SK-N-SH (cell line): ENCODE measurements around the gene CRPPA. TPM values are rescaled to one million over a fixed set of nuclear protein-coding genes. Genes with fewer than 3 reads are reported as not detected.

Source experiments
- CTCF ChIA-PET: fragments of 300-600, 350-600 bp; formaldehyde crosslinking; extraction: SDS; loops from one replicate; lab custom pipeline; 2021; lab: Yijun Ruan, JAX
- POLR2A ChIA-PET: fragments of 350-600 bp; sonication (Branson Sonifier 250); formaldehyde crosslinking; extraction: SDS; loops from one replicate; lab custom pipeline; 2020; ENCODE audit warnings: antibody characterized with exemption, inconsistent platforms; lab: Yijun Ruan, JAX
- DNase-seq: peaks from one replicate; pipeline ENCODE4 v3.0.0; 2012
- H2AFZ ChIP-seq: fragments of 200-600 bp; sonication (generic); 2 replicates; pipeline ENCODE4 v1.8.1; 2016; ENCODE audit warnings: antibody characterized with exemption, mild to moderate bottlenecking, low read depth
- H3F3A ChIP-seq: fragments of 200-600 bp; sonication (generic); replicated peaks from 2 replicates; pipeline ENCODE3; 2016; ENCODE audit warnings: antibody characterized with exemption, mild to moderate bottlenecking; ENCODE audit not compliant: insufficient read depth
- H3K27ac ChIP-seq, 2 experiments: fragments of 200-500 bp in 1 of 2; fragments of 200-600 bp in 1 of 2; sonication (Bioruptor generic) in 1 of 2; sonication (generic), shearing (Covaris generic) in 1 of 2; 2 replicates each; pipeline versions ENCODE4 v1.5.1 to v1.6.1; 2014 to 2016; ENCODE audit warnings: low read depth in 2 of 2, inconsistent platforms in 1 of 2, low read length in 1 of 2, mild to moderate bottlenecking in 1 of 2, mixed read lengths in 1 of 2
- H3K27me3 ChIP-seq: fragments of 200-600 bp; sonication (generic), shearing (Covaris generic); 2 replicates; pipeline ENCODE4 v1.6.1; 2016; ENCODE audit warnings: mixed run types; ENCODE audit not compliant: insufficient read depth
- H3K36me3 ChIP-seq, 2 experiments: fragments of 200-500 bp in 1 of 2; fragments of 200-600 bp in 1 of 2; sonication (Bioruptor generic) in 1 of 2; sonication (generic) in 1 of 2; replicated peaks in 1 of 2; 2 replicates each; pipeline versions ENCODE3 to v1.5.1; 2014 to 2016; ENCODE audit warnings: low read length in 1 of 2, mild to moderate bottlenecking in 1 of 2; ENCODE audit not compliant: insufficient read depth in 2 of 2, control insufficient read depth in 1 of 2
- H3K4me1 ChIP-seq, 2 experiments: fragments of 200-500 bp in 1 of 2; fragments of 200-600 bp in 1 of 2; sonication (Bioruptor generic) in 1 of 2; sonication (generic), shearing (Covaris generic) in 1 of 2; 2 replicates each; pipeline versions ENCODE4 v1.5.1 to v1.6.1; 2014 to 2016; ENCODE audit warnings: low read depth in 1 of 2, low read length in 1 of 2, mixed run types in 1 of 2; ENCODE audit not compliant: insufficient read depth in 2 of 2, control insufficient read depth in 1 of 2
- H3K4me2 ChIP-seq: fragments of 200-600 bp; sonication (generic), shearing (Covaris generic); 2 replicates; pipeline ENCODE4 v1.6.1; 2017; ENCODE audit warnings: mixed run types
- H3K4me3 ChIP-seq, 2 experiments: fragments of 200-500 bp in 1 of 2; fragments of 200-600 bp in 1 of 2; sonication (Bioruptor generic) in 1 of 2; sonication (generic), shearing (Covaris generic) in 1 of 2; 2 replicates each; pipeline versions ENCODE4 v1.5.1 to v1.8.1; 2014 to 2016; ENCODE audit warnings: low read depth in 2 of 2, inconsistent platforms in 1 of 2, low read length in 1 of 2, mild to moderate bottlenecking in 1 of 2, mixed read lengths in 1 of 2, moderate library complexity in 1 of 2
- H3K79me2 ChIP-seq: fragments of 200-600 bp; sonication (generic); 2 replicates; pipeline ENCODE4 v1.8.1; 2017; ENCODE audit warnings: mild to moderate bottlenecking; ENCODE audit not compliant: insufficient read depth
- H3K9ac ChIP-seq: fragments of 200-600 bp; sonication (generic); 2 replicates; pipeline ENCODE4 v1.6.1; 2017; ENCODE audit warnings: mixed run types
- H3K9me2 ChIP-seq: fragments of 200-600 bp; sonication (generic); 2 replicates; pipeline ENCODE4 v1.6.1; 2017; ENCODE audit warnings: mixed run types
- H3K9me3 ChIP-seq: fragments of 200-600 bp; sonication (generic); 2 replicates; pipeline ENCODE4 v1.6.1; 2017; ENCODE audit warnings: mixed run types, mild to moderate bottlenecking, moderate library complexity
- H4K20me1 ChIP-seq: fragments of 200-600 bp; sonication (generic); 2 replicates; pipeline ENCODE4 v1.6.1; 2017; ENCODE audit warnings: mild to moderate bottlenecking, mixed run types; ENCODE audit not compliant: insufficient read depth
- CHD2 ChIP-seq: fragments of 150-350 bp; IDR thresholded peaks from 2 replicates; pipeline ENCODE4 v1.6.1; 2018; ENCODE audit warnings: low read length; ENCODE audit not compliant: partially characterized antibody
- ELF1 ChIP-seq: IDR thresholded peaks from 2 replicates; pipeline ENCODE4 v1.4.0; 2012
- EZH2phosphoT487 ChIP-seq: fragments of 200-600 bp; sonication (generic); IDR thresholded peaks from 2 replicates; pipeline ENCODE4 v1.6.1; 2017; ENCODE audit warnings: low read depth, mixed run types, mild to moderate bottlenecking, antibody characterized with exemption, moderate library complexity, borderline replicate concordance
- FOSL2 ChIP-seq: IDR thresholded peaks from 2 replicates; pipeline ENCODE4 v1.4.0; 2012; ENCODE audit warnings: low read depth, mild to moderate bottlenecking, moderate library complexity, borderline replicate concordance
- JUND ChIP-seq: IDR thresholded peaks from 2 replicates; pipeline ENCODE4 v1.4.0; 2012
- MEF2A ChIP-seq: IDR thresholded peaks from 2 replicates; pipeline ENCODE4 v1.4.0; 2012; ENCODE audit warnings: low read depth, borderline replicate concordance
- NFIC ChIP-seq: IDR thresholded peaks from 2 replicates; pipeline ENCODE4 v1.4.0; 2012; ENCODE audit warnings: borderline replicate concordance
- POLR2AphosphoS5 ChIP-seq: IDR thresholded peaks from 2 replicates; pipeline ENCODE4 v1.6.1; 2012; ENCODE audit warnings: low read depth, low read length
- RAD21 ChIP-seq: IDR thresholded peaks from 2 replicates; pipeline ENCODE4 v1.6.1; 2012; ENCODE audit warnings: mild to moderate bottlenecking, low read length
- RFX5 ChIP-seq: IDR thresholded peaks from 2 replicates; pipeline ENCODE4 v1.6.1; 2012; ENCODE audit warnings: mild to moderate bottlenecking, improper control_type of control experiment, low read length
- SMC3 ChIP-seq: IDR thresholded peaks from 2 replicates; pipeline ENCODE4 v1.6.1; 2012; ENCODE audit warnings: low read depth, low read length, improper control_type of control experiment
- TAF1 ChIP-seq: IDR thresholded peaks from 2 replicates; pipeline ENCODE4 v1.6.1; 2012; ENCODE audit warnings: low read depth, mild to moderate bottlenecking, low read length, moderate library complexity, borderline replicate concordance
- TCF12 ChIP-seq: IDR thresholded peaks from 2 replicates; pipeline ENCODE4 v1.4.0; 2012
- WGBS: methylation state at CpG from one replicate; pipeline ENCODE4 v1.1.6; 2017; ENCODE audit warnings: low lambda C conversion rate; 5-methylcytosine and 5-hydroxymethylcytosine counted together
- polyA plus RNA-seq, 3 experiments: library from polyadenylated mRNA; depleted of rRNA; stranded (reverse); fragments of >200 nt; gene quantifications; 2 replicates each; pipeline ENCODE4 v1.2.3, GENCODE V29; 2012
- TF ChIP-seq, protein P1 (sequence below): fragments of 150-350 bp; IDR thresholded peaks from 2 replicates; pipeline ENCODE4 v1.6.1; 2016; ENCODE audit warnings: mild to moderate bottlenecking, low read depth, low read length
- TF ChIP-seq, protein P2 (sequence below): fragments of 200-600 bp; sonication (generic); IDR thresholded peaks from 2 replicates; pipeline ENCODE4 v1.6.1; 2017; ENCODE audit warnings: antibody characterized with exemption, mild to moderate bottlenecking, moderate library complexity
- TF ChIP-seq, protein P3 (sequence below): IDR thresholded peaks from 2 replicates; pipeline ENCODE4 v1.4.0; 2012; ENCODE audit warnings: low read depth
- TF ChIP-seq, protein P4 (sequence below): IDR thresholded peaks from 2 replicates; pipeline ENCODE4; 2012

The CRPPA gene
- polyA plus RNA-seq, 1 of the 3 experiments (the other 2 are of a cell fraction): 0.15 TPM

DNA sequence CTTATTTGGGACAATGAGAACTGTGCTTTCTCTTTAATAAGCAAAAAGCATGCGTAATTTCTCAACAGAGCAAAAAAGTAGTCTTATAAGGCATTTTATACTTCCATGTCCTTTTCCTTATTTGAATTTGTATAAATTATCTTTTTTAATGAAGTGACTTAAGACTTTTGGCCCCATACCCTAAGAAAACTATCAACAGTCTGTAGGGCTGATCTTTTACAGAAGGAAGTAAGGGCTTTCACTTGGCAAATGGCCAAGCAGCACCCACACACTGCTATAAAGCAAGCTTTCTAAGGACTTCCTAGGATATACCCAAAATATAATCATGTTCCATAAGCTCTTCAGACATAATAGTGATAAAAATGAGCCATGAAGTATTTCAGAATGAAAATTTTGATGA lies 3.4 kb downstream of the CRPPA start:
- no peaks in the 10 kb centered on the region; the same call in 1 of the 2 replicates for H3K27me3 ChIP-seq
- DNase-seq: no peak
- H2AFZ ChIP-seq: no peak overlapping the region
- ChIA-PET CTCF (no interaction called here), POLR2A (no interaction called here)
- no peaks in the 10 kb centered on the region for H4K20me1 ChIP-seq
- H3K79me2 ChIP-seq: no peaks in the 10 kb centered on the region
- H3K36me3 ChIP-seq: no peaks in the 10 kb centered on the region
- no peak overlapping the region for H3K9ac ChIP-seq
- WGBS: 22% methylated on average over 1 of the region's 1 CpG
- H3K4me2 ChIP-seq: no peak overlapping the region
- no peaks in the 10 kb centered on the region for H3F3A ChIP-seq
- H3K4me1 ChIP-seq: peaks cover 0 to 15% of the 10 kb centered on the region in 2 experiments; a peak in 1 of 4 replicates
- TF ChIP-seq TAF1 (no peak), NFIC (peak; percentile 31; the same call in 1 of the 2 replicates), ELF1 (no peak), RAD21 (no peak), CHD2 (no peak)
- TF ChIP-seq, all 33 proteins: peak for 1
- no peak overlapping the region for H3K4me3 ChIP-seq
- no peaks in the 10 kb centered on the region for H3K9me2 ChIP-seq
- no peaks in the 10 kb centered on the region for H3K9me3 ChIP-seq
- no peak overlapping the region for H3K27ac ChIP-seq

DNA sequence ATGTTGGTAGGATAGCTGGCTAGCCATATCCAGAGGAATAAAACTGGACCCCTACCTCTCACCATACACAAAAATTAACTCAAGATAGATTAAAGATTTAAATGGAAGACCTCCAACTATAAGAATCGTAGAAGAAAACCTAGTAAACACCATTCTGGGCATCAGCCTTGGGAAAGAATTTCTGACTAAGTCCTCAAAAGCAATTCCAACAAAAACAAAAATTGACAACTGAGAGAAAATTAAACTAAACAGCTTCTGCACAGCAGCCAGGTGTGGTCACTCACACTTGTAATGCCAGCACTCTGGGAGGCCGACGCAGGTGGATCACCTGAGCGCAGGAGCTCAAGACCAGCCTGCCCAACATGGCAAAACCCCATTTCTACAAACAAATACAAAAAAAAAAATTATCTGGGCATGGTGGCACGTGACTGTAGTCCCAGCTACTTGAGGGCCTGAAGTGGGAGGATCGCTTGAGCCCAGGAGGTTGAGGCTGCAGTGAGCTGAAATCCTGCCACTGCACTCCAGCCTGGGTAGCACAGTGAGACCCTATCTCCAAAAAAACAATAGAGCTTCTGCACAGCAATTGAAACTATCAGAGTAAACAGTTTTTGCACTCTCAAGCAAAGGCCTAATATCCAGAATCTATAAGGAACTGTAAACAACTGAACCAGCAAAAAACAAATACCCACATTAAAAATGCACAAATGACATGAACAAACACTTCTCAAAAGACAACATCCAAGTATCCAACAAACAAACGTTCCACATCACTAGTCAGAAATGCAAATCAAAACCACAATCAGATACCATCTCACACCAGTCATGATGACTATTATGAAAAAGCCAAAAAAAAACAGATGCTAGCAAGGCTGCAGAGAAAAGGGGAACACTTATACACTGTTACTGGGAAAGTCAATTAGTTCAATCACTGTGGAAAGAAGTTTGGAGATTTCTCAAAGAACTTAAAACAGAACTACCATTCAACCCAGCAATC lies 4.8 kb downstream of the CRPPA start:
- no peaks in the 10 kb centered on the region for H3F3A ChIP-seq
- H3K9ac ChIP-seq: no peak overlapping the region
- no peaks in the 10 kb centered on the region for H3K9me3 ChIP-seq
- no peaks in the 10 kb centered on the region; the same call in 1 of the 2 replicates for H3K27me3 ChIP-seq
- peaks cover 0 to 9% of the 10 kb centered on the region in 2 experiments; a peak in 1 of 4 replicates for H3K4me1 ChIP-seq
- no peak overlapping the region for H2AFZ ChIP-seq
- TF ChIP-seq MEF2A: no peak
- peak; percentile 66 for TF ChIP-seq JUND
- no peak for TF ChIP-seq EZH2phosphoT487
- TF ChIP-seq, protein P1, sequence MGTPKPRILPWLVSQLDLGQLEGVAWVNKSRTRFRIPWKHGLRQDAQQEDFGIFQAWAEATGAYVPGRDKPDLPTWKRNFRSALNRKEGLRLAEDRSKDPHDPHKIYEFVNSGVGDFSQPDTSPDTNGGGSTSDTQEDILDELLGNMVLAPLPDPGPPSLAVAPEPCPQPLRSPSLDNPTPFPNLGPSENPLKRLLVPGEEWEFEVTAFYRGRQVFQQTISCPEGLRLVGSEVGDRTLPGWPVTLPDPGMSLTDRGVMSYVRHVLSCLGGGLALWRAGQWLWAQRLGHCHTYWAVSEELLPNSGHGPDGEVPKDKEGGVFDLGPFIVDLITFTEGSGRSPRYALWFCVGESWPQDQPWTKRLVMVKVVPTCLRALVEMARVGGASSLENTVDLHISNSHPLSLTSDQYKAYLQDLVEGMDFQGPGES: no peak
- TF ChIP-seq RAD21: no peak
- peak; percentile 77 for TF ChIP-seq TCF12
- TF ChIP-seq, protein P2, sequence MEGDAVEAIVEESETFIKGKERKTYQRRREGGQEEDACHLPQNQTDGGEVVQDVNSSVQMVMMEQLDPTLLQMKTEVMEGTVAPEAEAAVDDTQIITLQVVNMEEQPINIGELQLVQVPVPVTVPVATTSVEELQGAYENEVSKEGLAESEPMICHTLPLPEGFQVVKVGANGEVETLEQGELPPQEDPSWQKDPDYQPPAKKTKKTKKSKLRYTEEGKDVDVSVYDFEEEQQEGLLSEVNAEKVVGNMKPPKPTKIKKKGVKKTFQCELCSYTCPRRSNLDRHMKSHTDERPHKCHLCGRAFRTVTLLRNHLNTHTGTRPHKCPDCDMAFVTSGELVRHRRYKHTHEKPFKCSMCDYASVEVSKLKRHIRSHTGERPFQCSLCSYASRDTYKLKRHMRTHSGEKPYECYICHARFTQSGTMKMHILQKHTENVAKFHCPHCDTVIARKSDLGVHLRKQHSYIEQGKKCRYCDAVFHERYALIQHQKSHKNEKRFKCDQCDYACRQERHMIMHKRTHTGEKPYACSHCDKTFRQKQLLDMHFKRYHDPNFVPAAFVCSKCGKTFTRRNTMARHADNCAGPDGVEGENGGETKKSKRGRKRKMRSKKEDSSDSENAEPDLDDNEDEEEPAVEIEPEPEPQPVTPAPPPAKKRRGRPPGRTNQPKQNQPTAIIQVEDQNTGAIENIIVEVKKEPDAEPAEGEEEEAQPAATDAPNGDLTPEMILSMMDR: no peak
- TF ChIP-seq RFX5: no peak
- TF ChIP-seq NFIC: no peak; the same call in 1 of the 2 replicates
- TF ChIP-seq FOSL2: peak; percentile 45; the same call in 1 of the 2 replicates
- TF ChIP-seq CHD2: no peak
- TF ChIP-seq SMC3: no peak
- TF ChIP-seq, protein P3, sequence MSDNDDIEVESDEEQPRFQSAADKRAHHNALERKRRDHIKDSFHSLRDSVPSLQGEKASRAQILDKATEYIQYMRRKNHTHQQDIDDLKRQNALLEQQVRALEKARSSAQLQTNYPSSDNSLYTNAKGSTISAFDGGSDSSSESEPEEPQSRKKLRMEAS: no peak
- TF ChIP-seq POLR2AphosphoS5: no peak
- TF ChIP-seq, protein P4, sequence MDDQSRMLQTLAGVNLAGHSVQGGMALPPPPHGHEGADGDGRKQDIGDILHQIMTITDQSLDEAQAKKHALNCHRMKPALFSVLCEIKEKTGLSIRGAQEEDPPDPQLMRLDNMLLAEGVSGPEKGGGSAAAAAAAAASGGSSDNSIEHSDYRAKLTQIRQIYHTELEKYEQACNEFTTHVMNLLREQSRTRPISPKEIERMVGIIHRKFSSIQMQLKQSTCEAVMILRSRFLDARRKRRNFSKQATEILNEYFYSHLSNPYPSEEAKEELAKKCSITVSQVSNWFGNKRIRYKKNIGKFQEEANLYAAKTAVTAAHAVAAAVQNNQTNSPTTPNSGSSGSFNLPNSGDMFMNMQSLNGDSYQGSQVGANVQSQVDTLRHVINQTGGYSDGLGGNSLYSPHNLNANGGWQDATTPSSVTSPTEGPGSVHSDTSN: peak; percentile 39; the same call in 1 of the 2 replicates
- H3K9me2 ChIP-seq: no peaks in the 10 kb centered on the region
- no peak overlapping the region for H3K4me3 ChIP-seq
- H3K36me3 ChIP-seq: no peaks in the 10 kb centered on the region
- ChIA-PET POLR2A (no interaction called here), CTCF (interaction anchor here (0.6 kb wide), 1 partner anchor 453 kb away, joined by 3 read pairs; no protein-coding TSS in a partner anchor)
- H4K20me1 ChIP-seq: no peaks in the 10 kb centered on the region
- no peak overlapping the region for H3K4me2 ChIP-seq
- H3K79me2 ChIP-seq: no peaks in the 10 kb centered on the region
- DNase-seq: no peak
- no peak overlapping the region for H3K27ac ChIP-seq
- WGBS: 47% methylated on average over 7 of the region's 7 CpGs
